Measurements from ENCODE around the gene ZAP70. TPM values are rescaled to one million over a fixed set of nuclear protein-coding genes. Genes with fewer than 3 reads are reported as not detected.

ZAP70 gene
- total and polyA plus RNA-seq, 10 of the 15 experiments (the other 5 are each of a cell fraction or from before 2014, with no cell fraction given), result 0.18 to 2.9 (median 1.2) TPM; not detected in 1

DNA sequence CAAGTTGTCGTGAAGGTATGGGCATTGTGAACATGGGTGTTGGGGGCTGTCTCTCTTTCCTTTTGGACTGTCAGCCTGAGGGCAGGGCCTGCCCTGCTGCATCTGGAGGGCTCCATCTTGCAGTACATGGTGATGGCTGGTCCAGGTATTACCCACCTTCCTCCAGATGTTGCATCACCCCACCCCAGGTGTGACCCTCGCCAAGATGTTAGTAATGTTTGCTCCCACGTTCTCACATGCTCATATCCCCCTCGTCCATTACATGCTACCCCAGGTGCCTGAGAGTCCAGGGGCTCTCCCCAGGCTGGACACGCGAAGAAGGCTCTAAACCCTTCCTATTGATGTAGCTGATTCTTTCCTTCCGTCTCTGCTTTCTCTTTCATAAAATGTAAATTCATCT is 13.9 kb downstream of the ZAP70 start:
- H2AFZ ChIP-seq (ENCODE audit: control insufficient read depth, low read depth, low read length), result no peak overlapping the region
- CTCF ChIA-PET, result interaction anchor here (1.2 to 2.9 kb wide), 3 partner anchors 13 to 658 kb away, joined by 3 to 8 read pairs (median 4); no protein-coding TSS in a partner anchor
- SMC1A ChIA-PET (ENCODE audit: uncharacterized antibody, unreplicated experiment), result no interaction called here
- ATAC-seq (no peak), DNase-seq (ENCODE audit: low read depth, low spot score) (no peak), FAIRE-seq (no peak)
- H3K4me2 ChIP-seq (ENCODE audit: control insufficient read depth, insufficient read depth), result no peak overlapping the region
- 51% methylated on average over 7 of the region's 7 CpGs for WGBS (ENCODE audit: insufficient coverage, insufficient replicate concordance, low lambda C conversion rate, missing lambda C conversion rate)
- H4K20me1 ChIP-seq (ENCODE audit: control insufficient read depth, insufficient read depth), result no peaks in the 10 kb centered on the region
- RAD21 ChIA-PET (ENCODE audit: unreplicated experiment), result no interaction called here
- no peaks in the 10 kb centered on the region for H3K36me3 ChIP-seq (ENCODE audit: control insufficient read depth in 2 of 2, insufficient read depth in 2 of 2, low read length in 1 of 2)
- H3K27me3 ChIP-seq (replicated peaks in 1 of 2; ENCODE audit: control insufficient read depth in 2 of 2, insufficient read depth in 2 of 2, low read length in 1 of 2), result no peaks in the 10 kb centered on the region
- no peak for TF ChIP-seq SIX5 (IDR thresholded peaks at IDR 0.05; ENCODE audit: low read depth, low read length, severe bottlenecking)
- no peak for TF ChIP-seq MYC (IDR thresholded peaks at IDR 0.05; ENCODE audit: insufficient read depth, insufficient read length, insufficient replicate concordance, low read length, severe bottlenecking)
- TF ChIP-seq, protein P1, sequence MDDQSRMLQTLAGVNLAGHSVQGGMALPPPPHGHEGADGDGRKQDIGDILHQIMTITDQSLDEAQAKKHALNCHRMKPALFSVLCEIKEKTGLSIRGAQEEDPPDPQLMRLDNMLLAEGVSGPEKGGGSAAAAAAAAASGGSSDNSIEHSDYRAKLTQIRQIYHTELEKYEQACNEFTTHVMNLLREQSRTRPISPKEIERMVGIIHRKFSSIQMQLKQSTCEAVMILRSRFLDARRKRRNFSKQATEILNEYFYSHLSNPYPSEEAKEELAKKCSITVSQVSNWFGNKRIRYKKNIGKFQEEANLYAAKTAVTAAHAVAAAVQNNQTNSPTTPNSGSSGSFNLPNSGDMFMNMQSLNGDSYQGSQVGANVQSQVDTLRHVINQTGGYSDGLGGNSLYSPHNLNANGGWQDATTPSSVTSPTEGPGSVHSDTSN (IDR thresholded peaks at IDR 0.05; ENCODE audit: insufficient replicate concordance, low read depth, low read length), result no peak
- no peak for TF ChIP-seq ZNF274 (IDR thresholded peaks at IDR 0.05; ENCODE audit: insufficient read depth, insufficient read length)
- TF ChIP-seq ATF7 (IDR thresholded peaks at IDR 0.05; ENCODE audit: low read depth), result no peak
- no peak for TF ChIP-seq SMAD5 (IDR thresholded peaks at IDR 0.05; ENCODE audit: low read depth)
- TF ChIP-seq, protein P2, sequence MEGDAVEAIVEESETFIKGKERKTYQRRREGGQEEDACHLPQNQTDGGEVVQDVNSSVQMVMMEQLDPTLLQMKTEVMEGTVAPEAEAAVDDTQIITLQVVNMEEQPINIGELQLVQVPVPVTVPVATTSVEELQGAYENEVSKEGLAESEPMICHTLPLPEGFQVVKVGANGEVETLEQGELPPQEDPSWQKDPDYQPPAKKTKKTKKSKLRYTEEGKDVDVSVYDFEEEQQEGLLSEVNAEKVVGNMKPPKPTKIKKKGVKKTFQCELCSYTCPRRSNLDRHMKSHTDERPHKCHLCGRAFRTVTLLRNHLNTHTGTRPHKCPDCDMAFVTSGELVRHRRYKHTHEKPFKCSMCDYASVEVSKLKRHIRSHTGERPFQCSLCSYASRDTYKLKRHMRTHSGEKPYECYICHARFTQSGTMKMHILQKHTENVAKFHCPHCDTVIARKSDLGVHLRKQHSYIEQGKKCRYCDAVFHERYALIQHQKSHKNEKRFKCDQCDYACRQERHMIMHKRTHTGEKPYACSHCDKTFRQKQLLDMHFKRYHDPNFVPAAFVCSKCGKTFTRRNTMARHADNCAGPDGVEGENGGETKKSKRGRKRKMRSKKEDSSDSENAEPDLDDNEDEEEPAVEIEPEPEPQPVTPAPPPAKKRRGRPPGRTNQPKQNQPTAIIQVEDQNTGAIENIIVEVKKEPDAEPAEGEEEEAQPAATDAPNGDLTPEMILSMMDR (IDR thresholded peaks at IDR 0.05 in 2 of 3, conservative IDR thresholded peaks at IDR 0.05 in 1 of 3; ENCODE audit: control insufficient read depth in 2 of 3, extremely low read depth in 1 of 3, insufficient read depth in 1 of 3, low read depth in 3 of 3, low read length in 3 of 3), result no peak
- no peak for TF ChIP-seq KLF5 (IDR thresholded peaks at IDR 0.05; ENCODE audit: partially characterized antibody)
- no peak for TF ChIP-seq ASH2L (IDR thresholded peaks at IDR 0.05; ENCODE audit: borderline replicate concordance, low read depth)
- no peak for TF ChIP-seq EZH2 (IDR thresholded peaks at IDR 0.05; ENCODE audit: borderline replicate concordance, control insufficient read depth, low read depth, low read length)
- TF ChIP-seq, protein P3, sequence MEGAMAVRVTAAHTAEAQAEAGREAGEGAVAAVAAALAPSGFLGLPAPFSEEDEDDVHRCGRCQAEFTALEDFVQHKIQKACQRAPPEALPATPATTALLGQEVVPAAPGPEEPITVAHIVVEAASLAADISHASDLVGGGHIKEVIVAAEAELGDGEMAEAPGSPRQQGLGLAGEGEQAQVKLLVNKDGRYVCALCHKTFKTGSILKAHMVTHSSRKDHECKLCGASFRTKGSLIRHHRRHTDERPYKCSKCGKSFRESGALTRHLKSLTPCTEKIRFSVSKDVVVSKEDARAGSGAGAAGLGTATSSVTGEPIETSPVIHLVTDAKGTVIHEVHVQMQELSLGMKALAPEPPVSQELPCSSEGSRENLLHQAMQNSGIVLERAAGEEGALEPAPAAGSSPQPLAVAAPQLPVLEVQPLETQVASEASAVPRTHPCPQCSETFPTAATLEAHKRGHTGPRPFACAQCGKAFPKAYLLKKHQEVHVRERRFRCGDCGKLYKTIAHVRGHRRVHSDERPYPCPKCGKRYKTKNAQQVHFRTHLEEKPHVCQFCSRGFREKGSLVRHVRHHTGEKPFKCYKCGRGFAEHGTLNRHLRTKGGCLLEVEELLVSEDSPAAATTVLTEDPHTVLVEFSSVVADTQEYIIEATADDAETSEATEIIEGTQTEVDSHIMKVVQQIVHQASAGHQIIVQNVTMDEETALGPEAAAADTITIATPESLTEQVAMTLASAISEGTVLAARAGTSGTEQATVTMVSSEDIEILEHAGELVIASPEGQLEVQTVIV (IDR thresholded peaks at IDR 0.05; ENCODE audit: borderline replicate concordance, partially characterized antibody), result no peak
- TF ChIP-seq LARP7 (IDR thresholded peaks at IDR 0.05), result no peak
- no TSS peak for BruUV-seq (replicated peaks)
- no peaks in the 10 kb centered on the region for H3K79me2 ChIP-seq (ENCODE audit: control insufficient read depth, insufficient read depth, low read length)
- H3K4me3 ChIP-seq, result no peak overlapping the region
- POLR2A ChIA-PET, result no interaction called here
- no peak overlapping the region for H3K9ac ChIP-seq (ENCODE audit: control insufficient read depth, insufficient read depth, low read length)
- peaks cover 2% of the 10 kb centered on the region; the same call in 1 of the 3 replicates for H3K9me3 ChIP-seq (replicated peaks; ENCODE audit: control insufficient read depth, insufficient read depth, low read length)
- no peak overlapping the region for H3K27ac ChIP-seq (ENCODE audit: control insufficient read depth, insufficient read depth)
- in situ Hi-C loops (cut with MboI) (no loop called here), intact Hi-C loops (cut with micrococcal nuclease; ENCODE audit: unreplicated experiment) (no loop called here)
- no peaks in the 10 kb centered on the region for H3K4me1 ChIP-seq (ENCODE audit: control insufficient read depth, insufficient read depth, low read length)
